Body of pancreas (tissue), 4 donors: Measurements from ENCODE around the gene IL1R2. TPM values are rescaled to one million over a fixed set of nuclear protein-coding genes. Genes with fewer than 3 reads are reported as not detected.

Experiments
- ATAC-seq: fragments of 150-250 bp; one replicate; pipeline ENCODE4 v1.9.1; 2016
- DNase-seq, 4 donors: peaks; one replicate each; pipeline ENCODE4 v3.0.0-alpha.2; 2019
- H3K27ac ChIP-seq, 4 donors: fragments of 200-600 bp; sonication (generic); 1 replicate in 3 of 4; 2 replicates in 1 of 4; pipeline versions ENCODE4 v1.5.1 to v1.6.1; 2016 to 2019; ENCODE audit warnings: mild to moderate bottlenecking in 1 of 4, mixed read lengths in 1 of 4, moderate library complexity in 1 of 4
- H3K27me3 ChIP-seq, 2 donors: fragments of 200-600 bp; sonication (generic); one replicate each; pipeline ENCODE4 v1.6.0; 2016; ENCODE audit warnings: mild to moderate bottlenecking in 1 of 2
- H3K36me3 ChIP-seq, 2 donors: fragments of 200-600 bp; sonication (generic); replicated peaks in 1 of 2; 2 replicates each; pipeline ENCODE4 v1.5.1; 2016; ENCODE audit warnings: low read depth in 2 of 2; ENCODE audit not compliant: insufficient read depth in 1 of 2
- H3K4me1 ChIP-seq: fragments of 200-600 bp; sonication (generic); one replicate; pipeline ENCODE4 v1.6.0; 2016
- H3K4me3 ChIP-seq, 2 donors: fragments of 200-600 bp; sonication (generic); 1 replicate in 1 of 2; 2 replicates in 1 of 2; pipeline ENCODE4 v1.5.1; 2016 to 2019
- H3K9me3 ChIP-seq, 3 donors: fragments of 200-600 bp; sonication (generic); 1 replicate in 2 of 3; 2 replicates in 1 of 3; pipeline ENCODE4 v1.5.1; 2016
- POLR2A ChIP-seq, 3 donors: fragments of 450-650 bp; IDR thresholded peaks; one replicate each; pipeline ENCODE4 v1.6.1; 2016; ENCODE audit warnings: antibody characterized with exemption in 3 of 3, mild to moderate bottlenecking in 2 of 3
- WGBS, 2 donors: methylation state at CpG; one replicate each; pipeline ENCODE4 v1.1.5; 2017; 5-methylcytosine and 5-hydroxymethylcytosine counted together
- intact Hi-C: fragments of 100-400 bp; cut with DNase I; formaldehyde crosslinking; loops from one replicate; pipeline ENCODE4 v1.15.1; 2023
- total RNA-seq, 2 donors: library from RNA; depleted of rRNA; stranded (reverse); fragments of >200 nt; gene quantifications; one replicate each; pipeline ENCODE4 v1.1.0, GENCODE V29; 2016
- TF ChIP-seq, protein P1 (sequence below), 7 experiments: fragments of 450-650 bp in 4 of 7; fragments of 200-600 bp in 3 of 7; sonication (generic) in 3 of 7; IDR thresholded peaks; one replicate each; pipeline ENCODE4 v1.5.1; 2016 to 2019; ENCODE audit warnings: antibody characterized with exemption in 7 of 7

IL1R2 gene
- total RNA-seq, 2 donors from 2014 or later, result 8.0 TPM; not detected in 1

DNA sequence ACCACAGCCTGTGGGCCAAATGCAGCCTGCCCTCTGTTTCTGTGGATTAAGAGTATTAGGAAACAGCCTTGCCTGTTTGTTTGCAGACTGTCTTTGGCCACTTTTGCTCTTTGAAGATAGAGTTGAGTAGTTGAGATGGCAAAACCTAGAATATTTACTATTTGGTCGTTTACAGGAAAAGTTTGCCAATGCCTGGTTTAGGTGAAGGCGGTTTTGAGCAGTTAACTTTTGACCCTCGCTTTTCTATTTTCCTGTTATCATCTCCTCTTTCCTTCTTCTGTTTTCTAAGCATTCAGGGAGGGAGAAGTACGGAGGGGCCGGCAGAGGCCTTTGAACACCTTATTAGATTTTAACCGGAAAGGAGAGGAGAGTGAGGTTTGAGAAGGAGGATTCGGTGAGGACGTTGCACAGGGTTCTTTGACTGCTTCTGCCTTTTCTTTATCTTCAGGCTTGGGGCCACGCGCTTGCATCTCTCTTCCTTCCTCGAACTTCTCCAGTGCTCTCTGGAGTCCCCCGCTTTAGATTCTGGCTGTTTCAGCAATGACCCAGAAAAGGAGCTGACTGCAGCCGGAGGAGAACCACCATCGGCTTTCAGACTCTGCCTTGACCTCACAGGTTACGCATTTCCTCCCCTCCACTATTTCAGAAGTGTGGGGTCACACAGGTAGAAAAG is 39.2 kb downstream of the IL1R2 start:
- intact Hi-C loops, result no loop called here
- Histone ChIP-seq H3K4me1 (peaks cover 38% of the 10 kb centered on the region), H3K4me3 (no peak overlapping the region), H3K36me3 (no peaks in the 10 kb centered on the region), H3K27ac (no peak overlapping the region), H3K27me3 (no peaks in the 10 kb centered on the region), H3K9me3 (no peaks in the 10 kb centered on the region)
- no peak for ATAC-seq
- DNase-seq, result no peak
- TF ChIP-seq POLR2A (IDR thresholded peaks at IDR 0.05), result no peak
- TF ChIP-seq, protein P1, sequence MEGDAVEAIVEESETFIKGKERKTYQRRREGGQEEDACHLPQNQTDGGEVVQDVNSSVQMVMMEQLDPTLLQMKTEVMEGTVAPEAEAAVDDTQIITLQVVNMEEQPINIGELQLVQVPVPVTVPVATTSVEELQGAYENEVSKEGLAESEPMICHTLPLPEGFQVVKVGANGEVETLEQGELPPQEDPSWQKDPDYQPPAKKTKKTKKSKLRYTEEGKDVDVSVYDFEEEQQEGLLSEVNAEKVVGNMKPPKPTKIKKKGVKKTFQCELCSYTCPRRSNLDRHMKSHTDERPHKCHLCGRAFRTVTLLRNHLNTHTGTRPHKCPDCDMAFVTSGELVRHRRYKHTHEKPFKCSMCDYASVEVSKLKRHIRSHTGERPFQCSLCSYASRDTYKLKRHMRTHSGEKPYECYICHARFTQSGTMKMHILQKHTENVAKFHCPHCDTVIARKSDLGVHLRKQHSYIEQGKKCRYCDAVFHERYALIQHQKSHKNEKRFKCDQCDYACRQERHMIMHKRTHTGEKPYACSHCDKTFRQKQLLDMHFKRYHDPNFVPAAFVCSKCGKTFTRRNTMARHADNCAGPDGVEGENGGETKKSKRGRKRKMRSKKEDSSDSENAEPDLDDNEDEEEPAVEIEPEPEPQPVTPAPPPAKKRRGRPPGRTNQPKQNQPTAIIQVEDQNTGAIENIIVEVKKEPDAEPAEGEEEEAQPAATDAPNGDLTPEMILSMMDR (IDR thresholded peaks at IDR 0.05), result no peak
- 81 to 84% methylated on average over 15 of the region's 15 CpGs for WGBS, 2 donors

DNA sequence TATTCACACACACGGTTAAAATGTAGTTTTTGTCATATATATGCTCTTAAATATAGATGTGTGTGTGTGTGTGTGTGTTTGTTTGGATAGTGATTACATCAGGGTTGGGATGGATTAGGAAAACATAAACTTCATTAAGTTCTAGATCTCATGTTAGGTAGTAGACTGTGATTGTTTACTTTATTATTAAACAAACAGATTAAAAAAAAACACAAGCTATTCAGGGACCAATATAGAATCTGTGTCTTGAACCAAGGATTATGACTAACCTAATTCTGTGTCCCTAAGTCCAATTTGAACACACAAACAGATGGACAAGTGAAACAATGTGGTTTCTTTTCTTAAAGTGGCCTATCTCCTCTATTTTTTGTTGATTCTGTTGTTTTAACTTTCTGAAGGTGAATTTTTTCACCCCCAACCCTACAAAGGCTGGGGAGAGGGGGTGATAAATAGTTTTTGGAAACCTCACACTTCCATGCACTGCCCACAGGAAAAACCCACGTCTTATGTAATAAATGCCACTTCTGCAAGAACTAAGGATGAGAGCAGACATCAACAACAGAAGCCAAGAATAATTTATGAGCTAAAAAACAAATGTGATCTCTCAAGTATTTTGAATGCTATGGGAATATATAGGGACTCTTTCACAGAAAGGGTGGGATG is 40.7 kb downstream of the IL1R2 start:
- Histone ChIP-seq H3K36me3 (no peaks in the 10 kb centered on the region), H3K27me3 (no peaks in the 10 kb centered on the region), H3K4me3 (no peak overlapping the region), H3K9me3 (no peaks in the 10 kb centered on the region), H3K4me1 (peaks cover 36% of the 10 kb centered on the region), H3K27ac (peak overlapping the region in 2 of 4 donors; percentile 57 to 77)
- no peak for ATAC-seq
- intact Hi-C loops, result no loop called here
- TF ChIP-seq, protein P1 (IDR thresholded peaks at IDR 0.05), result no peak
- no peak for TF ChIP-seq POLR2A (IDR thresholded peaks at IDR 0.05)
- DNase-seq, result no peak
- 55 to 60% methylated on average over 2 of the region's 2 CpGs for WGBS, 2 donors

DNA sequence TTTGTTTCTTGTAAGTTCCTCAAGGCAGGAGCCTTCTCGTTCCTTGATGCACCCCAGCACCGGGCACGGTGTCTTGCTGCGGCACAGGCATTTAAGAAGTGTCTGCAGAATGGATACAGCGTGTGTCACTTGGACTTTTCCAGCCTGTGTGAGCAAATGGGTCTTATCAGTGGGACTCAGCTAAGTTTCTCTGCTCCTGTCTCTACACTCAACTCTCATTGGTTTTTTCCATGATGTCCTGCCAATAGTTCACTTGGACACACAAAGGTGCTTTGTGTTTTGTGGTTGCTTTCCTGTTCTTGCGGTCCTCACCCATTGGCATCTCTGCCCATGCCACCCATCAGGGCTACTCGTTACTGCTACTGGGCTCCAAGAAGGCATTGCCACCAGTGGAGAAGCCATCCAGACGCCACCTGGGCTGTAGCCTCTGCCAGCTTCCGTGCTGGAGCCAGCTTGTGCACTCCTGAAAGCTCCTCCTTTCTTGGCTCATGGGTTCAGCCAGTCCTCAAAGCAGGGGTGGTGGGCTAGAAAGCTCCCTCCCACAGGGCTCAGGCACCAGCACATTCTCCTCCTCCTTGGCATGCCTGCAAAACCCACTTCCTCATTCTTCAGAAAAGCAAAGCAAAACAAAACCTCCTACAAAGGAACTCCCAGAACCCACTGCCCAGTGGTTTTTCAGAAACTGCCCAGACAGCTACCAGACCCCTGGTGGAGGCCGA is 41.4 kb downstream of the IL1R2 start:
- H3K27ac ChIP-seq, result peak overlapping the region; percentile 9 to 77 (median 38)
- TF ChIP-seq POLR2A (IDR thresholded peaks at IDR 0.05), result peak in 2 of 3 donors; percentile 19 to 26
- TF ChIP-seq, protein P1 (IDR thresholded peaks at IDR 0.05), result no peak
- ATAC-seq (peak; percentile 86), DNase-seq (peak; percentile 63 to 86 (median 73))
- WGBS, 2 donors, result 46 to 51% methylated on average over 10 of the region's 10 CpGs
- peaks cover 31% of the 10 kb centered on the region for H3K4me1 ChIP-seq
- no peaks in the 10 kb centered on the region for H3K9me3 ChIP-seq
- no peak overlapping the region for H3K4me3 ChIP-seq
- no peaks in the 10 kb centered on the region for H3K27me3 ChIP-seq
- intact Hi-C loops, result no loop called here
- H3K36me3 ChIP-seq, result no peaks in the 10 kb centered on the region

DNA sequence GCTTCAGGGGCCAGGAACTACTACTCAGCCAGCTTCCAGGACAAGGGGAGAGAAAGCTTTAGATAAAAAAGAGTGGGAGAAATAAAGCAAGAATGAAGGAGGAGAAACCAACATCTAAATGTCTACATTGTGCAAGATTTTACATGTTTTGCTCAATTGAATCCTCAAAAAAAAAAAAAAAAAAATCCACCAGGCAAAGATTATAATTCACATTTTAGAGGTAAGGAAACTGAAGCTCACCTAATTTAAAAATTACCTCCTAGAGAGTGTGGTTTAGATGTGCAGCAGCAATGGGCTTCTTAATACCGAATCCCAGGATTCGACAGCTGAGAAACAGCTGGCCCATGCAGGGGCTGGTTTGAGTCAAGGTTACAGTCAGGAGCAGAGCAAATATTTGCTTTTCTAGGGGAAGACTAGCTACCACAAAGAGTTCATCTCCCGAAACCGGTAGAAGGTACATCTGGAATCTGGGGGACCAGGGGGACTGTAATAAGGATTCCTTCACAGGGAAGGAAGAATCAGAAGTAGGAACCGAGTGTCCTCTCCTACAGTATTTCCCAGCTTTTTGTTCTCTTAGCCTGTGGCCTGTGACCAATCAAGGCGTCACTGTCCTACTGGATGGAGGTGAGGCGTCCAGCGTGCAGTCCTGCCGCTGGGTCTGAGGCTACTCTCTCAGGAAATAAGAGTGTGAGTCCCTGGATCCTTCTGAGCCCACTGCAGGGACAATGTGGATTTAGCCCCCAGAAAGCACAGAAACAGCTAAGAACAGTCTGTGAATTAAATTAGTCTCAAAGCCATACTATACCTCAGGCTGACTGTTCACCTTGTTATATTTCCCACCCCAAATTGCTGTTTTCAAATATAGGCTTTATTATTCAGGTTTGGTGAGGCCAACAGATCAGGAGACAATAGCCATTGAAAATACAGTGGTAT is 42.3 kb downstream of the IL1R2 start:
- H3K27me3 ChIP-seq, result no peaks in the 10 kb centered on the region
- TF ChIP-seq, protein P1 (IDR thresholded peaks at IDR 0.05), result no peak
- no peak for TF ChIP-seq POLR2A (IDR thresholded peaks at IDR 0.05)
- intact Hi-C loops, result no loop called here
- peak in 3 of 4 donors; percentile 35 to 50 (median 48) for DNase-seq
- H3K9me3 ChIP-seq, result no peaks in the 10 kb centered on the region
- peaks cover 28% of the 10 kb centered on the region for H3K4me1 ChIP-seq
- ATAC-seq, result peak; percentile 64
- no peaks in the 10 kb centered on the region for H3K36me3 ChIP-seq
- H3K27ac ChIP-seq, result peak overlapping the region in 3 of 4 donors; percentile 9 to 77 (median 57)
- 52% methylated on average over 9 of the region's 9 CpGs for WGBS, 2 donors
- H3K4me3 ChIP-seq, result no peak overlapping the region
